Measurements from ENCODE around the gene C6orf15.
A peak's percentile ranks its signal among the peaks of the same experiment; 100 is the strongest.

Gene C6orf15

DNA sequence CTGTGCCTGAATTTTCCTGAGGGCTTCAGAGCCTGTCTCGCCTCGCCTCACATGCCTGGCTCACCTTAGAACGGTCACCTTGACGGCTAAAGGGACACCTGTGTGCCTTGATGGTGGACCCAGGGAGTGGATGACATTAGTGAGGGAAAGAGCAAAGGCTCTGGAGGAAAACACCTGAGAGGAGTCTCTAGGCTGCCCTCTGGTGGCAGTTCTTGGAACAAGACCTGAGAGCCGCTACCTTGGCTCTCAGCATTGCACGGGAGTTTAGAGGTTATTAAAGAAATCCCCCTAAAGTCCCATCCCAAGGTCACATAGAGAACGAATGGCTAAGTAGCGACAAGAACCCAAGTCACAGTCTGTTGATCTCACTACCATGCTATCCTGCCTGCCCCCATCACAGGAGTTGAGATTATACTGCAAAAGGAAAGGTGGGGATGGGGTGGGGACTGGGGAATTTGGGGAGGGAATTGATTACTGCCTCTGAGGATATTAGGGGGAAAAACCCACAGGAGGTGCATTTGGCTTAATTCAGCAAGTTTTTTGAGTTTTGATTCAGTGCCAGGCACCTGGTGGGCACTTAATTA lies 15.8 kb upstream of the C6orf15 start:
- Histone ChIP-seq H3F3A (ENCODE audit: control insufficient read depth, insufficient read depth) (no peaks in the 10 kb centered on the region), H3K4me3 (ENCODE audit: low read length) (no peak overlapping the region), H3K79me2 (ENCODE audit: control insufficient read depth, low read length) (no peaks in the 10 kb centered on the region), H3K9me3 (ENCODE audit: control insufficient read depth, insufficient read depth, low read length) (no peaks in the 10 kb centered on the region), H3K4me2 (ENCODE audit: low read length) (no peak overlapping the region), H3K9me2 (replicated peaks; ENCODE audit: control insufficient read depth, low read length) (no peaks in the 10 kb centered on the region), H3K27ac (ENCODE audit: low read depth, low read length) (no peak overlapping the region), H3K27me3 (ENCODE audit: control insufficient read depth, low read length) (peaks cover 13% of the 10 kb centered on the region), H3K4me1 (ENCODE audit: control insufficient read depth, low read length) (no peaks in the 10 kb centered on the region), H4K20me1 (ENCODE audit: control insufficient read depth, insufficient read depth, low read depth, low read length) (no peaks in the 10 kb centered on the region), H3K36me3 (ENCODE audit: control insufficient read depth, low read length) (no peaks in the 10 kb centered on the region)
- TF ChIP-seq EZH2phosphoT487 (IDR thresholded peaks at IDR 0.05; ENCODE audit: borderline replicate concordance, low read length) = no peak
- TF ChIP-seq, protein P1, sequence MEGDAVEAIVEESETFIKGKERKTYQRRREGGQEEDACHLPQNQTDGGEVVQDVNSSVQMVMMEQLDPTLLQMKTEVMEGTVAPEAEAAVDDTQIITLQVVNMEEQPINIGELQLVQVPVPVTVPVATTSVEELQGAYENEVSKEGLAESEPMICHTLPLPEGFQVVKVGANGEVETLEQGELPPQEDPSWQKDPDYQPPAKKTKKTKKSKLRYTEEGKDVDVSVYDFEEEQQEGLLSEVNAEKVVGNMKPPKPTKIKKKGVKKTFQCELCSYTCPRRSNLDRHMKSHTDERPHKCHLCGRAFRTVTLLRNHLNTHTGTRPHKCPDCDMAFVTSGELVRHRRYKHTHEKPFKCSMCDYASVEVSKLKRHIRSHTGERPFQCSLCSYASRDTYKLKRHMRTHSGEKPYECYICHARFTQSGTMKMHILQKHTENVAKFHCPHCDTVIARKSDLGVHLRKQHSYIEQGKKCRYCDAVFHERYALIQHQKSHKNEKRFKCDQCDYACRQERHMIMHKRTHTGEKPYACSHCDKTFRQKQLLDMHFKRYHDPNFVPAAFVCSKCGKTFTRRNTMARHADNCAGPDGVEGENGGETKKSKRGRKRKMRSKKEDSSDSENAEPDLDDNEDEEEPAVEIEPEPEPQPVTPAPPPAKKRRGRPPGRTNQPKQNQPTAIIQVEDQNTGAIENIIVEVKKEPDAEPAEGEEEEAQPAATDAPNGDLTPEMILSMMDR (IDR thresholded peaks at IDR 0.05; ENCODE audit: low read depth, low read length, poor library complexity, severe bottlenecking) = peak; percentile 77

DNA sequence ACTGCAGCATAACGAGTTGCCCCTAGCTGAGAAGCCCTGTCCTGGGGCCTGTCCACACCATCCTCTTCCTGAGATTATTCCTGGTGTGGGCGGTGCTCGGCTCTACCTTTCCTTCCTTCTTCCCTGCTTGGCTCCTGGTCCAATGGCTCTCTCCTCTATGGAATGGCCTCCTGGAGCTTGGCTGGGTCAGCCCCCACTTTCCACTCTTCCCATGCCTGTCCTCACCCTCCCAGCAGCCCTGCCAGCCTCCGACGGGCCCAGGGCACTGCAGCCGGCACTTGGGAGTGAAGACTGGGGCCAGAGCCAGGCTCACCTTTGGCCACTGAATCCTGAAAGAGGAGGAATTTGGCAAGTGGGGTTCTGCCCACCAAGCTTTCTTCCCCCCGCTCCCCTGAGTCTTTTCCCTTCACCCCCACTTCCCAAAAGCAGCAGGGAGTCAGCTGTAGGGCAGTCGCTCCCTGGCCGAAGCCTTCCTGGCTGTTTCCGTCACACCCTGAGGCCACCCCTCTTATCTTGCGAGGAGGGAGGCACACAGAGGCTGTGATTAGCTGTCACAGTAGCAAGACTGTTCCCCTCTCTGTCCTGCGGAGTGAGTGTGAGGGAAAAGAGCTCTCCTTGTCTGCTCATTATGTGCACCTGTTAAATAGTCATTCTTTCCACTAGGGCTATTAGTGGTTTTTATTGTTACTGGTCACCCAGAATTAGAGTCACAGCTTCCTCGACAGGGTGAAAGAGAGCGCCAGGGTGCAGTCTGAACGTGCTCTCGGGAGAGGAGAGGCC lies 14.2 kb upstream of the C6orf15 start:
- Histone ChIP-seq H3K4me1 (ENCODE audit: control insufficient read depth, low read length) (no peaks in the 10 kb centered on the region), H3K4me3 (ENCODE audit: low read length) (no peak overlapping the region), H3K9me3 (ENCODE audit: control insufficient read depth, insufficient read depth, low read length) (no peaks in the 10 kb centered on the region), H4K20me1 (ENCODE audit: control insufficient read depth, insufficient read depth, low read depth, low read length) (no peaks in the 10 kb centered on the region), H3K4me2 (ENCODE audit: low read length) (no peak overlapping the region), H3K79me2 (ENCODE audit: control insufficient read depth, low read length) (no peaks in the 10 kb centered on the region), H3K9me2 (replicated peaks; ENCODE audit: control insufficient read depth, low read length) (no peaks in the 10 kb centered on the region), H3K36me3 (ENCODE audit: control insufficient read depth, low read length) (no peaks in the 10 kb centered on the region), H3F3A (ENCODE audit: control insufficient read depth, insufficient read depth) (no peaks in the 10 kb centered on the region), H3K27ac (ENCODE audit: low read depth, low read length) (no peak overlapping the region), H3K27me3 (ENCODE audit: control insufficient read depth, low read length) (peaks cover 13% of the 10 kb centered on the region)
- TF ChIP-seq EZH2phosphoT487 (IDR thresholded peaks at IDR 0.05; ENCODE audit: borderline replicate concordance, low read length) = no peak
- TF ChIP-seq, protein P1 (IDR thresholded peaks at IDR 0.05; ENCODE audit: low read depth, low read length, poor library complexity, severe bottlenecking) = no peak

DNA sequence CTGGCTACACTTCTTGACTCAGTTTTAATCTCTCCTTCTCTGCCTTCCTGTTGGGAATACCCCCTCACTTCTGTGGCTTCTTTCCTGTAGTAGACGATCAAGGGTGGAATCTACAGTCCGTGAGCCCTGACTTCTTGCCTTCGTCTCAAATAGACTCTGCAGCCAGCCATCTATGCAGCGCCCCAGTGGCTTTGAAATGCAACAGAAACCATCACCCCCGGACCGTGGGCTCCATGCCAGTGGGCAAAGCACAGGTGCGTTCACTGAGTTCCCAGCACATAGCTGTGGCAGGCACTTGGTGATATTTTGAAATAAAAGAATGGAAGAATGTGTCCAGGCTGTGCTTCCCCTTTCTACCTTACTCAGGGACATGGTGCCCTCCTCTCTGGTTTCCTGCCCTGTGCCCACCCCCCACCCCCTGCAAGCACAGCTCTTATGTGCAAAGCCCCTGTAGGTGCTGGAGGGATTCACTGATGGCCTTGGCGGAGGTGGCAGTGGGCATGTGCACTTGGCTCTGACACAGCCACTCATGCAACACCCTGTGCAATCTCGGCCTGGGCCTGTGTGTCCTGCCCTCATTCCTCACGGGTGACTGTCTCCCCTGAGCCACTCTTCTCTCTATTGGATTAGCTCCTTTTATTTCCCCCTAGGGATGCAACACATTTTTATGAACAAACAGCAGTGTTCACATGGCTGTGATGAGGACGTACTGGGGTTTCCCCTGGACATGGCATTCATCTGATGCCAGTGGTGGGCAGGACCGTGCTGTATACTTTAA lies 13.4 kb upstream of the C6orf15 start:
- H3K9me2 ChIP-seq (replicated peaks; ENCODE audit: control insufficient read depth, low read length) = no peaks in the 10 kb centered on the region
- no peaks in the 10 kb centered on the region for H3K4me1 ChIP-seq (ENCODE audit: control insufficient read depth, low read length)
- no peaks in the 10 kb centered on the region for H3K79me2 ChIP-seq (ENCODE audit: control insufficient read depth, low read length)
- H3K36me3 ChIP-seq (ENCODE audit: control insufficient read depth, low read length) = no peaks in the 10 kb centered on the region
- H3K4me2 ChIP-seq (ENCODE audit: low read length) = no peak overlapping the region
- H4K20me1 ChIP-seq (ENCODE audit: control insufficient read depth, insufficient read depth, low read depth, low read length) = no peaks in the 10 kb centered on the region
- no peak overlapping the region for H3K4me3 ChIP-seq (ENCODE audit: low read length)
- H3K9me3 ChIP-seq (ENCODE audit: control insufficient read depth, insufficient read depth, low read length) = no peaks in the 10 kb centered on the region
- TF ChIP-seq, protein P1 (IDR thresholded peaks at IDR 0.05; ENCODE audit: low read depth, low read length, poor library complexity, severe bottlenecking) = no peak
- TF ChIP-seq EZH2phosphoT487 (IDR thresholded peaks at IDR 0.05; ENCODE audit: borderline replicate concordance, low read length) = no peak
- peaks cover 13% of the 10 kb centered on the region for H3K27me3 ChIP-seq (ENCODE audit: control insufficient read depth, low read length)
- H3K27ac ChIP-seq (ENCODE audit: low read depth, low read length) = no peak overlapping the region
- no peaks in the 10 kb centered on the region for H3F3A ChIP-seq (ENCODE audit: control insufficient read depth, insufficient read depth)
